Stimulated activated naive CD4-positive, alpha-beta T cell (primary cell): Measurements from ENCODE around the gene LPP.
"Not testable (repeated sequence)": the region's sequence is repeated elsewhere in the genome, so short reads cannot be mapped to it uniquely, and the experiment has no call there.

Experiments
- DNase-seq, 6 experiments: peaks; one replicate each; lab custom pipeline; 2025; lab: John Stamatoyannopoulos, UW

The LPP gene

GRCh38 chr3:188680189-188680588 is 526.2 kb downstream of the LPP start:
- no peak for DNase-seq

- no peak for DNase-seq
Observed at GRCh38 chr3:188680605-188681004, 526.6 kb downstream of the LPP start.

- no peak for DNase-seq
Observed at GRCh38 chr3:188682316-188682715, 528.4 kb downstream of the LPP start.

- DNase-seq, result no peak
Observed at GRCh38 chr3:188683032-188683521, 529.1 kb downstream of the LPP start.

- DNase-seq, result no peak
Observed at GRCh38 chr3:188684276-188684675, 530.3 kb downstream of the LPP start.

GRCh38 chr3:188685789-188686188 is 531.8 kb downstream of the LPP start:
- DNase-seq, result no peak

- DNase-seq, result no peak
Observed at GRCh38 chr3:188686324-188686723, 532.4 kb downstream of the LPP start.

GRCh38 chr3:188687389-188687788 is 533.4 kb downstream of the LPP start:
- DNase-seq, result no peak

- DNase-seq, result no peak
Observed at GRCh38 chr3:188689101-188689574, 535.2 kb downstream of the LPP start.

GRCh38 chr3:188690064-188690463 is 536.1 kb downstream of the LPP start:
- DNase-seq, result no peak

GRCh38 chr3:188691004-188691403 is 537.0 kb downstream of the LPP start:
- DNase-seq, result no peak

GRCh38 chr3:188691665-188692064 is 537.7 kb downstream of the LPP start:
- no peak for DNase-seq

- no peak for DNase-seq
Observed at GRCh38 chr3:188692700-188693099, 538.7 kb downstream of the LPP start.

GRCh38 chr3:188693435-188693834 is 539.5 kb downstream of the LPP start:
- DNase-seq, result no peak

GRCh38 chr3:188695241-188695640 is 541.3 kb downstream of the LPP start:
- no peak for DNase-seq

- DNase-seq, result no peak
Observed at GRCh38 chr3:188697127-188697526, 543.2 kb downstream of the LPP start.

GRCh38 chr3:188698436-188698835 is 544.5 kb downstream of the LPP start:
- DNase-seq, result no peak

GRCh38 chr3:188700501-188700900 is 546.5 kb downstream of the LPP start:
- no peak for DNase-seq

- DNase-seq, result no peak
Observed at GRCh38 chr3:188700918-188701317, 547.0 kb downstream of the LPP start.

- DNase-seq, result no peak
Observed at GRCh38 chr3:188701485-188701969, 547.6 kb downstream of the LPP start.

GRCh38 chr3:188702028-188702427 is 548.1 kb downstream of the LPP start:
- not testable (repeated sequence) for DNase-seq

- DNase-seq, result no peak
Observed at GRCh38 chr3:188706176-188706575, 552.2 kb downstream of the LPP start.

- DNase-seq, result no peak
Observed at GRCh38 chr3:188706599-188706998, 552.6 kb downstream of the LPP start.
